Endothelial cell of umbilical vein (primary cell): ENCODE results near the gene BCR. TPM values are rescaled to one million over a fixed set of nuclear protein-coding genes. Genes with fewer than 3 reads are reported as not detected.

Experiments used
- BruUV-seq: library from RNA; stranded (reverse); fragments of 400-500 nt; replicated peaks from 2 replicates; lab custom pipeline; 2021; lab: Mats Ljungman, UMichigan
- CTCF ChIA-PET: fragments of 300-600, 350-600 bp; sonication (Branson Sonifier 250); formaldehyde crosslinking; loops from one replicate; lab custom pipeline; 2021; ENCODE audit warnings: antibody characterized with exemption, inconsistent platforms; lab: Charles Lee
- POLR2A ChIA-PET: fragments of 300-600, 350-600 bp; sonication (Branson Sonifier 250); formaldehyde crosslinking; loops from one replicate; lab custom pipeline; 2021; ENCODE audit warnings: antibody characterized with exemption, inconsistent platforms; lab: Charles Lee
- DNase-seq: peaks from one replicate; pipeline ENCODE4 v3.0.0-alpha.2; 2011; ENCODE audit warnings: low read depth, low spot score
- FAIRE-seq: peaks from 2 replicates; lab custom pipeline; 2011; peaks lifted over from hg19 to GRCh38; lab: Jason Lieb, UNC
- H2AFZ ChIP-seq: 2 replicates; pipeline ENCODE4 v1.6.0; 2012; ENCODE audit warnings: low read depth, low read length, control low read depth, inconsistent platforms
- H3K27ac ChIP-seq: 2 replicates; pipeline ENCODE4 v1.5.1; 2011; ENCODE audit warnings: low read depth, mild to moderate bottlenecking, control low read depth, low read length, moderate library complexity; ENCODE audit not compliant: insufficient read depth
- H3K27me3 ChIP-seq, 2 experiments: 2 replicates each; pipeline versions ENCODE4 v1.6.0 to v1.6.1; 2011; ENCODE audit warnings: low read length in 2 of 2, mixed read lengths in 1 of 2; ENCODE audit not compliant: control insufficient read depth in 2 of 2, insufficient read depth in 2 of 2
- H3K36me3 ChIP-seq, 2 experiments: 2 replicates in 1 of 2; 3 replicates in 1 of 2; pipeline ENCODE4 v1.5.1; 2011; ENCODE audit warnings: low read length in 2 of 2, mild to moderate bottlenecking in 1 of 2, moderate library complexity in 1 of 2; ENCODE audit not compliant: control insufficient read depth in 2 of 2, insufficient read depth in 2 of 2; ENCODE audit errors: extremely low read depth in 1 of 2
- H3K4me1 ChIP-seq: 3 replicates; pipeline ENCODE4 v1.5.1; 2011; ENCODE audit warnings: mild to moderate bottlenecking, low read length; ENCODE audit not compliant: control insufficient read depth, insufficient read depth; ENCODE audit errors: extremely low read depth
- H3K4me2 ChIP-seq: 2 replicates; pipeline ENCODE4 v1.6.1; 2011; ENCODE audit warnings: low read length, control low read depth, mixed read lengths; ENCODE audit not compliant: insufficient read depth
- H3K4me3 ChIP-seq, 3 experiments: fragments of 200-600 bp in 1 of 3; sonication (generic), shearing (Covaris generic) in 1 of 3; replicated peaks in 1 of 3; 2 replicates each; pipeline ENCODE4 v1.5.1; 2011 to 2016; ENCODE audit warnings: control low read depth in 3 of 3, low read length in 3 of 3, mild to moderate bottlenecking in 2 of 3, inconsistent platforms in 1 of 3, low read depth in 1 of 3, moderate library complexity in 1 of 3; ENCODE audit not compliant: insufficient read depth in 1 of 3
- H3K79me2 ChIP-seq: 2 replicates; pipeline ENCODE4 v1.6.0; 2012; ENCODE audit warnings: low read length, inconsistent platforms; ENCODE audit not compliant: control insufficient read depth, insufficient read depth
- H3K9ac ChIP-seq: replicated peaks from 2 replicates; pipeline ENCODE3; 2011; ENCODE audit warnings: low read length, control low read depth; ENCODE audit not compliant: insufficient read depth; ENCODE audit errors: extremely low read depth
- H3K9me1 ChIP-seq: replicated peaks from 3 replicates; pipeline ENCODE4 v1.6.0; 2011; ENCODE audit warnings: mild to moderate bottlenecking, low read length; ENCODE audit not compliant: control insufficient read depth, insufficient read depth; ENCODE audit errors: extremely low read depth
- H3K9me3 ChIP-seq: replicated peaks from 2 replicates; pipeline ENCODE4 v1.5.1; 2012; ENCODE audit warnings: low read length, inconsistent platforms; ENCODE audit not compliant: control insufficient read depth, insufficient read depth
- H4K20me1 ChIP-seq: replicated peaks from 2 replicates; pipeline ENCODE3; 2011; ENCODE audit warnings: mild to moderate bottlenecking, low read length; ENCODE audit not compliant: control insufficient read depth, insufficient read depth; ENCODE audit errors: extremely low read depth
- EZH2 ChIP-seq: IDR thresholded peaks from 2 replicates; pipeline ENCODE4 v1.6.1; 2012; ENCODE audit warnings: borderline replicate concordance, low read depth, mild to moderate bottlenecking, moderate library complexity, low read length, inconsistent platforms; ENCODE audit not compliant: severe bottlenecking
- FOS ChIP-seq: IDR thresholded peaks from 2 replicates; pipeline ENCODE4 v1.6.1; 2011; ENCODE audit warnings: mild to moderate bottlenecking, low read length, moderate library complexity, borderline replicate concordance; ENCODE audit not compliant: insufficient read depth
- JUN ChIP-seq: IDR thresholded peaks from 2 replicates; pipeline ENCODE4 v1.6.1; 2011; ENCODE audit warnings: borderline replicate concordance, low read depth; ENCODE audit not compliant: insufficient read length, insufficient read depth
- MYC ChIP-seq: IDR thresholded peaks from one replicate; pipeline ENCODE4 v1.6.1; 2011; ENCODE audit warnings: mild to moderate bottlenecking, low read depth, low read length
- POLR2A ChIP-seq: IDR thresholded peaks from 2 replicates; pipeline ENCODE4 v1.6.1; 2012; ENCODE audit warnings: low read depth, mild to moderate bottlenecking, control low read depth, low read length
- POLR2AphosphoS5 ChIP-seq: IDR thresholded peaks from 2 replicates; pipeline ENCODE4 v1.6.1; 2012; ENCODE audit warnings: low read depth, mild to moderate bottlenecking, control low read depth, low read length, moderate library complexity; ENCODE audit not compliant: insufficient read depth
- dilution Hi-C: fragments of 300-500 bp; cut with MboI; formaldehyde crosslinking; loops from one replicate; pipeline ENCODE4 v1.15.0; 2019; ENCODE audit warnings: low sequenced_read_pairs; ENCODE audit not compliant: extremely low pct_ligation_motif_present
- intact Hi-C: fragments of 100-400 bp; cut with micrococcal nuclease; formaldehyde crosslinking; loops from one replicate; pipeline ENCODE4 v1.10.0; 2022
- polyA plus RNA-seq, 4 experiments: library from polyadenylated mRNA; depleted of rRNA in 3 of 4; stranded (reverse) in 3 of 4; unstranded in 1 of 4; fragments of >200 nt; gene quantifications; 2 replicates each; pipeline versions ENCODE4 v1.2.1 to v1.2.3, GENCODE V29; 2011 to 2012; ENCODE audit warnings: missing spikeins in 1 of 4
- total RNA-seq: library from RNA; stranded (reverse); gene quantifications from 2 replicates; pipeline ENCODE4 v1.2.3, GENCODE V29; 2021
- TF ChIP-seq, protein P1 (sequence below): IDR thresholded peaks from 2 replicates; pipeline ENCODE4 v1.6.1; 2011; ENCODE audit not compliant: insufficient read depth, insufficient read length

Gene BCR
- total and polyA plus RNA-seq, 2 donors (not counting 3 experiments of a cell fraction or from before 2014, with no cell fraction given) = 129 to 141 TPM

DNA sequence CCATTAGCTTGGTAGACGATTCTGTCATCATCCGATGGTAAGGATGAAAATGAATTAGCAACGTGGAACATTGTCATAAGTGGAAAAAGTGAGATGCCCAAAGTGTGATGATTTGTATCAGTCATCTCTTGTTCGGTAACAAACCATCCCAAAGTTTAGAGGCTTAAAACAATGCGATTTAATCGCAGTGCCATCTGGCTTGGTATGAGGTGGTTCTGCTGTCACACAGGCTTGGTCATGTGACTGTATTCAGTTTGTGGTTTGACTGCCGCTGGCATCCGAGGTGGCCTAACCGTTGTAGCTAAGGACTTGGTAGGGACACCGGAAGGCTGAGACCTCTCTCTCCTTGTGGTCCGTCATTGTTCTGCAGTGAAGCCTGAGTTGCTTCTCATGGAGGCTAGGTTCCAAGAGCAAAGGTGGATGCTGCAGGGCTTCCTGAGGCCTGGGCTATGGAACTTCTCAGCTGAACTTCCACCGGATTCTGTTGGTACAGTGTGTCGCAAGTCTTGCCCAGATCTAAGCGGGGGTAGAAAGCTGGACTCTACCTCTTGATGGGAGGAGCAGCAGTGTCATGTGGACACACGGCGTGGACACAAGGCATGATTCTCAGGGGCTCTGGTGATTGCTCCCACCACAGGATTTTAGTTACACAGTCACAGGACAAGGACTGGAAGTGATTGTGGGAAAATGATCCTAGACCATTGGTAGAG is 36.3 kb downstream of the BCR start:
- Histone ChIP-seq H3K4me2 (peak overlapping the region; percentile 68), H3K9ac (peak overlapping the region; percentile 46), H2AFZ (no peak overlapping the region), H3K9me3 (no peaks in the 10 kb centered on the region), H4K20me1 (no peaks in the 10 kb centered on the region), H3K4me3 (peak overlapping the region in 1 of 3 experiments; percentile 8), H3K79me2 (peaks cover 91% of the 10 kb centered on the region), H3K36me3 (no peaks in the 10 kb centered on the region), H3K4me1 (peaks cover 92% of the 10 kb centered on the region), H3K27ac (peak overlapping the region; percentile 84), H3K9me1 (no peaks in the 10 kb centered on the region), H3K27me3 (no peaks in the 10 kb centered on the region)
- dilution Hi-C loops (no loop called here), intact Hi-C loops (loop anchor here (1.0 to 2.0 kb wide), 4 partner anchors 10 to 66 kb away; no protein-coding TSS in a partner anchor)
- BruUV-seq = no TSS peak
- TF ChIP-seq JUN = no peak
- TF ChIP-seq POLR2AphosphoS5 = no peak
- no peak for TF ChIP-seq MYC
- no peak for TF ChIP-seq EZH2
- no peak for TF ChIP-seq FOS
- no peak for TF ChIP-seq POLR2A
- TF ChIP-seq, protein P1, sequence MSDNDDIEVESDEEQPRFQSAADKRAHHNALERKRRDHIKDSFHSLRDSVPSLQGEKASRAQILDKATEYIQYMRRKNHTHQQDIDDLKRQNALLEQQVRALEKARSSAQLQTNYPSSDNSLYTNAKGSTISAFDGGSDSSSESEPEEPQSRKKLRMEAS = no peak
- no peak for DNase-seq
- ChIA-PET CTCF (interaction anchor here (0.8 to 6.2 kb wide), 9 partner anchors 9 to 89 kb away, joined by 3 to 41 read pairs (median 5); partner anchors contain the start of gene BCR), POLR2A (no interaction called here)
- no peak for FAIRE-seq
